Measurements from ENCODE around the gene RNLS. TPM values are rescaled to one million over a fixed set of nuclear protein-coding genes. Genes with fewer than 3 reads are reported as not detected.
A peak's percentile ranks its signal among the peaks of the same experiment; 100 is the strongest.

The RNLS gene
- total RNA-seq, 1 donor from 2014 or later: 14.6 TPM

DNA sequence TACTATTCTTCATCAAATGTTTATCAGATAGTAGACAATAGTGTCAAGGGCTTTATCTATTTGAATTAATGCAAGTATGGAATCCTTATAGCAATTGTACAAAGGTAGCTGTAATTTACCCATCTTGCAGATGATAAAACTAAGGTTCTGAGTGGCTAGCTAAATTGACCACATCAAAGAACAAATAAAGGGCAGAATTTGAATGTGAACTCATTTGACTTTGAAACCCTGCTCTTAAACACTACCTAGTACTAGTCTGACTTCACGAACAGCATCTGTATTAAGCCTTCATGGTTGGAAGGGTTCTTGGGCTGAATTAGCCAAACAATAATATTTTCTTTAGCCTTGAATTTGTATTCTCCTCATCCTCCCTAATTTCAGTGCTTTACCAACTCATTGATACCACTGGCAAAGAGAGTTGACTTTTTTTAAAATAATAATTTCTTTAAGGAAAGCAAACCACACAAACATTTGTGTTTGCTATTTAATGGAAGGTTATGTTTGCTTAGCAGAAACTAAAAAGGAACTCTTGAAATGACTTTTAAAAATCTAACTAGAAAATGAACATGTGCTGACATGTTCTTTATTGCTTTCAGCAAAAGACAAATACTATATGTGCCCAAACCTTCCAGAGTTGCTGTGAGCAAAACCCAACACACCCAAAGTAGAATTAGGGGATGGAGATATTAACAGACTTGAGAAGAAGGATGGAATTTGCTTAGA is 322.6 kb downstream of the RNLS start:
- no peak for DNase-seq (ENCODE audit: low spot score)

- DNase-seq (ENCODE audit: low spot score): no peak
Measured at GRCh38 chr10:88259381-88259780, 323.7 kb downstream of the RNLS start.

DNA sequence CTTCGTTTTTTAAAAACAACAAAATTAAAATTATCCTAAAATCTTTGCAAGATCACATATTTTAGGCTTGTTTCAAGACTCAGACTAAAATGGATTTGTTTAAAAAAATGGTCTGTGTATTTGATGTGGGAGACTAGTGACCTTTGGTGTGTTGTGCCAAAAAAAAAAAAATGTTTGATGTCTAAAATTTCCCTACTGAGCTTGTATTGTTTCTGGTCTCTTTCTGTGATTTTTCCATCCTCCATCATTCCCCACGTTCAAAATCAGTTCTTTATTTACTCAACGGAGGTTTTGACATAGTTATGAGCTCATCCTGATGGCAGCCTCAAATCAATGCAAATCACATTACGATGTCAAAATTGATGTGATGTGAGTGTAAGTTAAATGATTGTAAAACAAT is 326.2 kb downstream of the RNLS start:
- DNase-seq (ENCODE audit: low spot score): no peak

GRCh38 chr10:88256013-88256680 is 327.0 kb downstream of the RNLS start:
- peak; percentile 26 for DNase-seq (ENCODE audit: low spot score)

DNA sequence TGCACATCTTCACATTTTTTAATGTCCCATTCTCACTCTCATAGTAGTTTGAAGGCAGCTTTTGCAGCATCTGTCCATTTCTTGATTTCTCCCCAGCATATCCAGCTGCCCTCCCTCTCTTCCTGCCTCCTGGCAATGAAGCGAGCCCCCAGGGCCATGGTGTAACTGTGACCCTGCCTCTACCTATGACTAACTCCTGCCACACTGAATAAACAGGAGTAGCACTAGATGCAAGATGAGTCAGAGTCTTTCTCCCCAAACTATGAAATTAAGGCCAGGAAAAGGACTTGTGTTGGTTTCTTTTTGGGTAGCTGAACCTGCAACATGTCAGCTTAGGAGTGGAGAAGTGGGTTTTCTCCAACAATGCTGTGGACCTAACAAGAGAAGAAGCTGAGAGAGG is 329.0 kb downstream of the RNLS start:
- no peak for DNase-seq (ENCODE audit: low spot score)

DNA sequence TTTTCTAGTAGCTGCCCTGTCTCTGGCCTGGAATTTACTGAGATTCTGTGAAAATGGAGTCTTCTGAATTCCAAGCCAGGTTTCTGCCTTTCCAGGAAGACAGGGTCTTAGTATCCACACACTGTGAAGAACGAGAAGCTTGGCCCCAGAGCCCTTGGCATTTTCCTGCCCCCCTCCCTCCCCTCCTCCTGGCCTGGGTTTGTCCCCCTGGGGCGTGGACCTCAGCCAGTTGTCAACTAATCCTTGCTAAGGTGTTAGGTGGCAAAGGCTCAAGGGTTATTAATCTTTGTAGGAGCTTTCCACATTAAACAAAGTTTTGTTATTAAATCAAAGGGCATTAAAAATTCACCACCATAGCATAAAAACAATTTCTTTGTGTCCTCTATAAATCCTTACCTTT is 329.5 kb downstream of the RNLS start:
- no peak for DNase-seq (ENCODE audit: low spot score)

DNA sequence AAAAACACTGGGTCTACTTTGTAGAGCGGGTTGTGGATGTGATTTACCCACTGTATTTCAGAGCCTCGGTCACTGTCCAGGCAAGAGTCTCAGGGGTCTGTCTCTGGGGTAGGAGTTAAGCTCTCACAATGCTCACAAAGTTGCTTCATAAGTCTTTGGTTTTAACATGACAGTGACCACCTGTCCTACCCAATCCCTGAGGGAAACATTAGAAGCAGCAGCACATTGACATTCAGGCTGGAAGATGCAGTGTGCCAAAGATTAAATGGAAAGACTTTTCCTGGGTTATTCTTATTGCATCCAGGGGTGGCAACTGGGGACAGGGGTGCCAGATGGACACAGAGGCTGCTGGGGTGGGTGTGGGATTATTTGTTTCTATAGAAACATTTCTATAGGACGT is 330.0 kb downstream of the RNLS start:
- DNase-seq (ENCODE audit: low spot score): no peak

- no peak for DNase-seq (ENCODE audit: low spot score)
Measured at GRCh38 chr10:88249450-88249849, 333.7 kb downstream of the RNLS start.

GRCh38 chr10:88246675-88247074 is 336.4 kb downstream of the RNLS start:
- DNase-seq (ENCODE audit: low spot score): no peak

- no peak for DNase-seq (ENCODE audit: low spot score)
Measured at GRCh38 chr10:88245974-88246511, 337.1 kb downstream of the RNLS start.

GRCh38 chr10:88244781-88245625 is 338.1 kb downstream of the RNLS start:
- DNase-seq (ENCODE audit: low spot score): no peak

- DNase-seq (ENCODE audit: low spot score): peak; percentile 71
Measured at GRCh38 chr10:88243836-88244730, 339.0 kb downstream of the RNLS start.

- no peak for DNase-seq (ENCODE audit: low spot score)
Measured at GRCh38 chr10:88243202-88243744, 339.8 kb downstream of the RNLS start.

DNA sequence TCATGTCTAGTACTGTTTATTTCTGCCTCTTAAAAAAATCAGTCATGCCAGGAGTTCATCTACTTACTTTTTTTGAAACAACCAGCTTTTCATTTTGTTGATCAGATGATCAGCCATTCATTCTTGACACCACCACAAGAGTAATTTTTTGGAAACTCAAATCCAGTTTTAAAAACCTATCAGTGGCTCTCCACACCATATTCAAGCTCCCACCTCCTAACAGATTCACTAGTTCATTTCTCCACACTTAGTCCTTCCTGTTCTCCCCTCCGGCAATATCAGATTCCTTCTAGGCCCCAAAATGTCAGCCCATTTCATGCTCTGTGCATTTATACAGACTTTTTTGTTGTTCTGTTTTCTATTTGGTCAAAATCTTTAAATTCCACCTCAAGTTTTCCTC is 341.6 kb downstream of the RNLS start:
- DNase-seq (ENCODE audit: low spot score): no peak

- no peak for DNase-seq (ENCODE audit: low spot score)
Measured at GRCh38 chr10:88239212-88239611, 343.9 kb downstream of the RNLS start.

GRCh38 chr10:88238615-88238914 is 344.6 kb downstream of the RNLS start:
- no peak for DNase-seq (ENCODE audit: low spot score)

DNA sequence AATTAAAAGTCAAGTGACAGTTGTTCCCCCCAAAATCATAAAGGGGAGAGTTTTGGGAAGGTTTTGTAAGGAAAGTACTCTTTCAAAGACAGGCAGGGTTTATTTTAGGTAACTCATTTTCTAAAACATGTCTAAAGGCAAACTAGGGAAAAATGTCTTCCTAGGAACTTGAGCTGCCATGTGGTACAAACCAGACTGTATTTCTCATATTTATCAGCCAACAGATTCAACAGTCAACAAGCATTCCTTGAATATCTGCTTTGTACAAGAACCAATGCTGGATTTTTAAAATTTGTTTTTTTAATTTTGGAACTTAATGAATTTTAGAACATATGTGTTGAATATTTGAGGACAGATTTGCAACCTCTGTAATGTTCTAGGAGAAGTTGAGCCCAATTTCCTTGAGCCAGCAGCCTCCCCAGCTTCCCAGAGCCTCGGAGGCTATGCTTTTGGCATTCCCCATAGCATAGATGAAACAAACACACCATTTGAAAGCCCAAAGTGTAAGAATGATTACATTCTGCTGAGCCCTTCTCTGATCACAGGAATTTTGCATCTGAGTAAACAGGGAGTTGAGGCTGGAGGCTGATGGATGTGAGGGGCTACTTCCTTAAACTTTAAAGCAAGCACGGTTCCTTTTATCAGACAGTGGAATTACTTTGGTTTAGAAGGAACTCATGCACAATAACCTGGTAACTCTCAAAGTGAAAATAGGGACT is 345.1 kb downstream of the RNLS start:
- no peak for DNase-seq (ENCODE audit: low spot score)

GRCh38 chr10:88236121-88236743 is 346.9 kb downstream of the RNLS start:
- no peak for DNase-seq (ENCODE audit: low spot score)

- no peak for DNase-seq (ENCODE audit: low spot score)
Measured at GRCh38 chr10:88234297-88234696, 348.8 kb downstream of the RNLS start.

DNA sequence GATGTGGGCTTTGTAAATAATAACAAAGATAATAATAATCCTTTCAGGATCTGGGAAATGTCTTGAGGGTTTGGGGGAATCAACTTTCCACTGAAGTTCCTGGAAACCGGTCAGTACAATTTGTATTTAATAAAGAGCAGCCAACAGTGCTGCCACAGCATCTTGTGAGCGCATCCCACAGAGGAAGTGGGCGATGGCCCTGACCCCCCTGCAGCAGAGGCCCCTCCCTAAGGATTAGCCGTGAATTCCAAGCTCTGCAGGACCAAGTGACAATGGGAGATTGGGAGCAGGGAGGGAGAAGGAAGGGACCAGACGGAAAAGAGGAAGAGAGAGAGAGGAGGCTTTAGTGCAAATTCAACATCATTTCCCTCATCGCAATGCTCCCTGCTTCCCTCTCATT is 349.2 kb downstream of the RNLS start:
- DNase-seq (ENCODE audit: low spot score): peak; percentile 22

Data from mucosa of gallbladder (tissue), 1 donor.